HG03439 (cell line): ENCODE data around the gene PRR15L.
A peak's percentile ranks its signal among the peaks of the same experiment; 100 is the strongest.
"Not testable (repeated sequence)": the region's sequence is repeated elsewhere in the genome, so short reads cannot be mapped to it uniquely, and the experiment has no call there.

Experiments used
- ATAC-seq: cut with Tn5 transposase; IDR thresholded peaks from one replicate; pipeline ENCODE4 v1.9.1; 2021; ENCODE audit warnings: mild to moderate bottlenecking, moderate library complexity; ENCODE audit not compliant: unreplicated experiment

Gene PRR15L

DNA sequence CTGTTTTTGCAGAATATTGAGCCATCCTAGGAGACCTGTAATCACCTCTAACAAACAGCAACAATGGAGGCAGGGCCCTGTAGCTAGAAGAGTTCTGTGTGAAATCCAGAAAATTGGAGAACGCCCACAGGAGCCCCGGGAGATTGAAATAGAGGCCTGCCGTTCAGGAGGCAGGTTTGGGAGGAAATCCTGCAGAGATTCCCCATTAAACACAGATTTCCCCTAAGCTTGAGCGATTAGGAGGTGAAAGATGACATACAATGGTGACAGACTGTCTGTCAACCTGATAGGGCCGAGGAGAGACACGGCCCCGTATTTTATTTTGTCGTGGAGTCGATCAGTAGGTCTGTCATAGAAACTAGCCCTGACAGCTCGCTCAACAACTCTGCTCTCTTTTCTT, 31.5 kb upstream of the PRR15L start:
- no peak for ATAC-seq

- ATAC-seq: not testable (repeated sequence)
These were observed 30.8 kb upstream of the PRR15L start for GRCh38 chr17:47988445-47988844.

DNA sequence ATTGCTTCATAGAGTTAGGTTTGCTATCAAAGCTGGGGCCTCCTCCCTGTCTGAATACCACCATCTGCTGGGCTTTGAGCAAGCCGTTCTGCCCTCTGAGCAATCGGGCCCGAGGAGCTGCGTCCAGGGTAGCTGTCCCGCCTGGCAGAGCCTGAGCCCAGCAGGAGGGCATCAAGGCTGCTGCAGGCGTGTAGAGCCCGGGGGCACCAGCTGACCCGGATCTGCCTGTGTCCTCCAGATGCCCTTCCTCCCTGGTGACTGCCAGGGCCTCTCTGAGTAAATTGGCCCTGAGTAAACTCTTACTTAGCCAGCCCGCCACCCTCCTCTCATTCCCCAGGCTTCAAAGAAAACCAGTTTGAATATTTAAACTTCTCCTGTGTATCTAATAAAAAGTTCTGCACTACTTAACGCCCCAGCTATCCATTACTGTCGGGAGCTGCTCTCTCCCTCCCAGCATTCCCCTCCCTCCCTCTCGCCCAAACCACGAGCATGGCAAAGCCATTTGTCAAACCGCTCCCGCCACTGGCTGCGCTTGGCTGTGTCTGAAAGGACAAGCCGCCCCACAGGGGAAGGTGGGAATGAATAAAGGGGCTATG, 29.7 kb upstream of the PRR15L start:
- ATAC-seq: no peak

DNA sequence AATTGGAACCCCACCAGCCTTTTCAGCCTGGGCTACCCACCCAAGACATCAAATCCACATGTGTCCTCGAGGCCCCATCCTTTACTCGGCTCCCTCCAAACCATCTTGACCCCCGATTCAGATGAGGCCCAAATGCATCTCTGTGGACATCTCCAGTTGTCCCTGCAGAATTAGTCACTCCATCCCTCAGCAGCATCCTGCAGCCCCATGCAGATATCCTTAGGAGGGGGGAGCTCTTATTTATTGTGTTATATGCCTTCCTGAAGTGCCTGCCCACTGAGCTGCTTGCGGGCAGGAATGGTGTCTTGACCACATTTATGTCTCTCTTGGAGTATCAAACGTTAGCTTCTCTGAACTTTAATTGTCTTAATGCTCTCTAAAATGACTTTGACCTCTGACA, 28.8 kb upstream of the PRR15L start:
- ATAC-seq: no peak

DNA sequence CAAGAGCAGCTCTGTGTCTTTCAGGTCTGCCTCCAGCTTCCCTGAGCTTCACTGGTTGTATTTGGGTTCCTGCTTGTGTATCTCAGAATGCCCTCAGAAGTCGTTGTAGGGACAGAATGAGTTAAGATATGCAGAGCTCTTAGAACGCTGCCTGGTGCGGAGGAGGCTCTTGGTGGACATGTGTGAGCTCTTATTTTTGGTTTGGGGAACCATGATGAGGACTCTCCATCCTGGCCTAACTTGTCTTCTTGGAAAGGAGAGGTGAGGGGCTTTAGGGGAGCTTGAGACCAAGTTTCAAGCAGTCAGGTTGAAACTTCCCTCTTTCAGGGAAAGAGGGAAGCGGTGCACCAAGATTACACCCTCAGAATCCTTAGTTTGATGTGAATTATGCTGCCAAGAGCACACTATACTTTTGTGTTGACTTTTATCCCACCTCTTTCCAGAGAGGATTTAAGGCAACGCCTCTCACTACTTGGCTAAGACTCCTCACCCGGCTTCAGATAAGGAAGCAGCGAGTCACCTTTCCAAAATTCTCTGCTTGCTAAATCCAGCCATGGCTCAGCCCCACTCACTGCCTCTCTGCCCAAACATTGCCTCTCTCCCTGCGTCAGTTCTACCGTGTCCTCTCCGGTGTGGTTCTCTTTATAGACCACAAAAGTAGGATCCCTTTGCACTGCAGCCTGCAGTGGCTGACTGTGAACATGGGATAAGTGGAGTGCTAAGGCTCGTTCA, 26.0 kb upstream of the PRR15L start:
- ATAC-seq: no peak

DNA sequence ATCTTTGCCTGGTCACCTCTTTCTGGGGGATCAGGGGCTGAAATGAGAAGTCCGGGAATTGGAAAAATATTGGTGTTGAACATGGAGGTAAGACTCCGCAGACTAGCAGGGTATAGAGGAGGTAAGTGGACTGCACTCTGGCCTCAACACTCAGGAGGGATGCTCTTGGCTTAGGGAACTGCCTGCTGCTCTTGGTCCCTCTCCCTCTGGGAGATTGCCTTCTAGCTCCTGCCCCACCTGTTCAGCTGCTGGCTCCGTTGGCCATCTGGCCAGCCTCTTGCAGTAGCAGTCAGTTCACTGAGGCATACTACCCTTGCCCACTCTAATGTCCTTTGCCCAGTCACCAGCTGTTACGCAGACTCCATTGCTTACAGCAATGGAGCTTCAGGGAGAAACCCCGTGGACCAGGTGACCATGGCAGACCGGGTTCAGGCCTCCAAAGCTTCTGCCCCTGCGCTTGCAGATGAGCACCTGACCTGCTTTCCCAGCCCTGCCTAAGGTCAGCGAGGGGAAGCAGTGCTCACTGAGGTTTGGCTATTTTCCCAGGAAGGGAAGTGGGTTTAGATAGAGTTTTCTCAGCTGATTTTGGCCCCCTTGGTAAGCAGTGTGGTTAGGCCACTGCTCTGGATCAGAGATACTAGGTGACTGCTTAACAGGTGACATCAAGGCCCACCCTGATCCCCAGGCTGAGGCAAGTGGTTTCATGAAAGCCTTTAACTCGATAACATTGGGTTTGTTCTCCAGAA, 25.1 kb upstream of the PRR15L start:
- no peak for ATAC-seq

- no peak for ATAC-seq
These were observed 24.5 kb upstream of the PRR15L start for GRCh38 chr17:47982091-47982617.

GRCh38 chr17:47981462-47981861, 23.8 kb upstream of the PRR15L start:
- ATAC-seq: no peak

DNA sequence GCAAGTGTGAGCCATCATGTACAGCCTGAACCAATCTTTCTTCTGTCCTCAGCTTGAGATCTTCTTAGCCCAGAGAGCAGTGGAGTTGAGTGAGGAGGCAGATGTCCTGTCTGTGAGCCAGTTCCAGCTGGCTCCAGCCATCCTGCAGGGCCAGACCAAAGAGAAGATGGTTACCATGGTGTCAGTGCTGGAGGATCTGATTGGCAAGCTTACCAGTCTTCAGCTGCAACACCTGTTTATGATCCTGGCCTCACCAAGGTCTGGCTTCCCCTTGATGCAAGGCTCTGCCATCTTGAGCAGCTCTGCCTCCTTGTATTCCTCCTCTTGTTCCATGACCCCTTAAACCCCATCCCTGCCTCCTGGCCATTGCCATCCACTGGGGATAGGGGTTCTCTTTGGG, 22.9 kb upstream of the PRR15L start:
- no peak for ATAC-seq

- no peak for ATAC-seq
These were observed 20.6 kb upstream of the PRR15L start for GRCh38 chr17:47978324-47978723.

DNA sequence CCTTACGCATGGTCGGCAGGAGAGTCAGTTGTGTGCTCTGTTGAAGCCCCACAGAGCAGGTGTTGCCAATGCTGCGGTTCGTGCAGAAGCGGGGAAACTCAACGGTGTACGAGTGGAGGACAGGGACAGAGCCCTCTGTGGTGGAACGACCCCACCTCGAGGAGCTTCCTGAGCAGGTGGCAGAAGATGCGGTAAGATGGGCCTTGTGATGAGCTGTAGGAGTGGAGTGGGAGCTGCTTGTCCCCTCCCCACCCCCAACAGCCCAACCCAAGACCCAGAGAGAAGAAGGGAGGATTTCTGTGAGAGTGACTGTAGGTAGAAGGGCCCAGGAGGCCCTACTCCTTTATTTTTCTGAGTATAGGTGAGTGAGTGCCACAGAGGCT, 18.1 kb upstream of the PRR15L start:
- no peak for ATAC-seq

DNA sequence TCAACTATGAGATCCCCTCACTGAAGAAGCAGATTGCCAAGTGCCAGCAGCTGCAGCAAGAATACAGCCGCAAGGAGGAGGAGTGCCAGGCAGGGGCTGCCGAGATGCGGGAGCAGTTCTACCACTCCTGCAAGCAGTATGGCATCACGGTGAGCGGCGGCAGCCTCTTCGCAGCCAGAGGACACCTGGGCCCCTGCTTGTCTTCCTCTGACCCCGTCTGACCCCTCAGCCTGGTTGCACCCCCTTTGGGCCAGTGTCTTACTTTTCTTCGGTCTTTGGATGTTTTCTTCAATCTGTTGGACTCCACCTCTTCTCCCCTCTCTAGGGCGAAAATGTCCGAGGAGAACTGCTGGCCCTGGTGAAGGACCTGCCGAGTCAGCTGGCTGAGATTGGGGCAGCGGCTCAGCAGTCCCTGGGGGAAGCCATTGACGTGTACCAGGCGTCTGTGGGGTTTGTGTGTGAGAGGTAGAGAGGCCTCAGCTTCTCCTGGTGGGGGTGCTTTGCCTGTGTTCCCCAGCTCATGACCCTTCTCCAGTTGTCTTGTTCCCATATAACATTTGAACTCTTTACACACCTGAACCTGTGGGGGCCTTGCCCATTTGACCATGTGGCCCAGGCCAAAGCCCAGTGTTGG, 17.6 kb upstream of the PRR15L start:
- no peak for ATAC-seq

GRCh38 chr17:47973541-47973940, 15.9 kb upstream of the PRR15L start:
- ATAC-seq: no peak

- peak; percentile 96 for ATAC-seq
These were observed 13.2 kb upstream of the PRR15L start, which contains the start of gene CDK5RAP3 for GRCh38 chr17:47970725-47971499. TSS of gene CDK5RAP3 (plus strand) at chr17:47971113. CDS start at chr17:47971147, 34 bp downstream.

GRCh38 chr17:47969930-47970724, 12.4 kb upstream of the PRR15L start:
- ATAC-seq: no peak

- no peak for ATAC-seq
These were observed 11.2 kb upstream of the PRR15L start for GRCh38 chr17:47968836-47969235.

GRCh38 chr17:47967607-47968252, 10.0 kb upstream of the PRR15L start:
- ATAC-seq: no peak

DNA sequence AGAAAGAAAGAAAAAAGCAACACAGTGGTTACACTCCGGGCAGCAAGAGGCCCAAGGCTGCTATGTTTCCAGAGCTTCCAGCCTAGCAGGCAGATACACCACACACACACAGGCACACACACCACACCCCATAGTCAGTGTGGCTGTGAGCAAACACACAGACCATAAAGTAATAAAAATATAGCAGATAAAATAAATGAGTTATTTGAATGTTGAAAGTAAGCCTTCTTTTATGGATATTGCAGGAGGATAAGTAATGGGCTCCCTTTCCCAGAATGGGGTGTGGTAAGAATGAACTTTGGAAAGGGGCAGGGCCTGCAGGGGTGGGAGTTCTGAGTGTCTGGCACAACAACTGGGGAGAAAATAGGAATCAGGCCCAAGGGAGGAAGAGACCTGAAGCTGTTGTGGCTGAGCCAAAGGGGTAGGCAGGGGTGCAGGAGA, 8.4 kb upstream of the PRR15L start:
- ATAC-seq: no peak

- no peak for ATAC-seq
These were observed 7.2 kb upstream of the PRR15L start for GRCh38 chr17:47964856-47965255.
